GM23338 (cell line): ENCODE data around the gene SENP5. TPM values are rescaled to one million over a fixed set of nuclear protein-coding genes. Genes with fewer than 3 reads are reported as not detected.

ENCODE experiments used
- ATAC-seq: fragments of 200-7000 bp; cut with Tn5 transposase; 3 replicates; pipeline ENCODE4 v1.9.1; 2020
- DNase-seq: peaks from one replicate; pipeline ENCODE4 v3.0.0-alpha.2; 2015; ENCODE audit warnings: low spot score
- H2AFZ ChIP-seq: fragments of 200-600 bp; sonication (generic); 2 replicates; pipeline ENCODE4 v1.8.0; 2016; ENCODE audit warnings: antibody characterized with exemption, mild to moderate bottlenecking, moderate library complexity
- H3F3A ChIP-seq: fragments of 200-600 bp; sonication (generic); replicated peaks from 2 replicates; pipeline ENCODE4 v1.8.0; 2017; ENCODE audit warnings: antibody characterized with exemption, mixed run types, low read depth
- H3K27ac ChIP-seq: fragments of 200-600 bp; sonication (generic); 2 replicates; pipeline ENCODE4 v1.6.1; 2016; ENCODE audit warnings: low read depth
- H3K27me3 ChIP-seq: fragments of 200-600 bp; sonication (generic); 2 replicates; pipeline ENCODE4 v1.8.0; 2016; ENCODE audit warnings: mild to moderate bottlenecking, mixed run types, moderate library complexity; ENCODE audit not compliant: insufficient read depth
- H3K36me3 ChIP-seq: fragments of 200-600 bp; sonication (generic); 2 replicates; pipeline ENCODE4 v1.8.0; 2016; ENCODE audit warnings: mild to moderate bottlenecking; ENCODE audit not compliant: insufficient read depth
- H3K4me1 ChIP-seq: fragments of 200-600 bp; sonication (generic); 2 replicates; pipeline ENCODE4 v1.8.0; 2016; ENCODE audit warnings: mild to moderate bottlenecking, moderate library complexity; ENCODE audit not compliant: insufficient read depth
- H3K4me2 ChIP-seq: fragments of 200-600 bp; sonication (generic); 2 replicates; pipeline ENCODE4 v1.7.1; 2017; ENCODE audit warnings: mixed run types
- H3K4me3 ChIP-seq: fragments of 200-600 bp; sonication (generic); 2 replicates; pipeline ENCODE4 v1.6.1; 2016; ENCODE audit warnings: mixed run types
- H3K79me2 ChIP-seq: fragments of 200-600 bp; sonication (generic); replicated peaks from 2 replicates; pipeline ENCODE4 v1.8.0; 2017; ENCODE audit warnings: mild to moderate bottlenecking; ENCODE audit not compliant: insufficient read depth
- H3K9me2 ChIP-seq: fragments of 200-600 bp; sonication (generic); 2 replicates; pipeline ENCODE4 v1.8.0; 2017; ENCODE audit not compliant: insufficient read depth
- H4K20me1 ChIP-seq: fragments of 200-600 bp; sonication (generic); replicated peaks from 2 replicates; pipeline ENCODE4 v1.8.0; 2017; ENCODE audit warnings: mild to moderate bottlenecking; ENCODE audit not compliant: insufficient read depth
- H3K27ac Mint-ChIP-seq: 2 replicates; pipeline ENCODE4 v1.8.0; 2020; ENCODE audit warnings: inconsistent platforms, mild to moderate bottlenecking, moderate library complexity, mixed read lengths
- H3K27me3 Mint-ChIP-seq: 3 replicates; pipeline ENCODE4 v1.8.0; 2022; ENCODE audit warnings: low read depth, mild to moderate bottlenecking, moderate library complexity, mixed read lengths, inconsistent platforms; ENCODE audit not compliant: insufficient read depth, poor library complexity
- H3K36me3 Mint-ChIP-seq: 3 replicates; pipeline ENCODE4 v1.8.0; 2021; ENCODE audit warnings: low read depth, mild to moderate bottlenecking, inconsistent platforms, moderate library complexity, mixed read lengths
- H3K4me1 Mint-ChIP-seq: 3 replicates; pipeline ENCODE4 v1.8.0; 2020; ENCODE audit warnings: mild to moderate bottlenecking, inconsistent platforms, mixed read lengths
- H3K4me3 Mint-ChIP-seq: 3 replicates; pipeline ENCODE4 v1.8.0; 2021; ENCODE audit warnings: moderate library complexity, mild to moderate bottlenecking, inconsistent platforms, mixed read lengths
- H3K9me3 Mint-ChIP-seq: 3 replicates; pipeline ENCODE4 v1.8.0; 2020; ENCODE audit warnings: moderate library complexity, mild to moderate bottlenecking, inconsistent platforms, mixed read lengths
- CREB1 ChIP-seq: fragments of 250-450 bp; sonication (Bioruptor Pico); IDR thresholded peaks from 2 replicates; pipeline ENCODE4 v1.5.0; 2020; ENCODE audit warnings: low read depth, mild to moderate bottlenecking, moderate library complexity
- CTCF ChIP-seq, 2 experiments: fragments of 200-600 bp in 1 of 2; sonication (generic) in 1 of 2; conservative IDR thresholded peaks; 2 replicates each; pipeline versions ENCODE4 v1.5.1 to v1.6.1; 2016 to 2017; ENCODE audit warnings: antibody characterized with exemption in 2 of 2, low read depth in 2 of 2, mild to moderate bottlenecking in 2 of 2, moderate library complexity in 1 of 2
- ETS1 ChIP-seq: IDR thresholded peaks from 2 replicates; pipeline ENCODE4 v1.6.1; 2016; ENCODE audit warnings: antibody characterized with exemption
- EZH2 ChIP-seq: fragments of 200-600 bp; sonication (generic); IDR thresholded peaks from one replicate; pipeline ENCODE4 v1.8.0; 2017; ENCODE audit warnings: antibody characterized with exemption, mild to moderate bottlenecking, low read depth; ENCODE audit not compliant: unreplicated experiment
- EZH2phosphoT487 ChIP-seq: fragments of 200-600 bp; sonication (generic); IDR thresholded peaks from one replicate; pipeline ENCODE4 v1.8.1; 2018; ENCODE audit warnings: antibody characterized with exemption; ENCODE audit not compliant: unreplicated experiment
- JUNB ChIP-seq: IDR thresholded peaks from one replicate; pipeline ENCODE4 v1.6.1; 2016; ENCODE audit warnings: antibody characterized with exemption; ENCODE audit not compliant: unreplicated experiment
- NANOG ChIP-seq: IDR thresholded peaks from 2 replicates; pipeline ENCODE4 v1.6.1; 2016; ENCODE audit warnings: antibody characterized with exemption, borderline replicate concordance
- POLR2AphosphoS5 ChIP-seq: IDR thresholded peaks from 2 replicates; pipeline ENCODE4 v1.6.1; 2016; ENCODE audit warnings: antibody characterized with exemption, low read depth
- REST ChIP-seq: IDR thresholded peaks from one replicate; pipeline ENCODE4 v1.6.1; 2018; ENCODE audit warnings: antibody characterized with exemption; ENCODE audit not compliant: unreplicated experiment
- STAT1 ChIP-seq: IDR thresholded peaks from one replicate; pipeline ENCODE4 v1.6.1; 2016; ENCODE audit warnings: antibody characterized with exemption; ENCODE audit not compliant: unreplicated experiment
- ZNF331 ChIP-seq: fragments of 250-450 bp; sonication (Bioruptor Pico); IDR thresholded peaks from 2 replicates; pipeline ENCODE4 v1.5.0; 2020; ENCODE audit warnings: low read depth, mild to moderate bottlenecking, moderate library complexity
- polyA plus RNA-seq: library from polyadenylated mRNA; unstranded; fragments of >200 nt; fragmentation: Nextera tagmentation; extraction: Ambion mirVana; gene quantifications from 2 replicates; pipeline ENCODE4 v1.2.1, GENCODE V29; 2016
- total RNA-seq: library from RNA; depleted of rRNA; stranded (reverse); fragments of >200 nt; shearing (Covaris generic); gene quantifications from 2 replicates; pipeline ENCODE4 v1.2.3, GENCODE V29; 2014

Gene SENP5
- total and polyA plus RNA-seq, 2 experiments from 2014 or later = 12.2 to 34.3 TPM

GRCh38 chr3:196901768-196902167 lies 34.0 kb downstream of the SENP5 start (continued):
- no peak for TF ChIP-seq NANOG
- no peak for TF ChIP-seq CREB1
- TF ChIP-seq STAT1 = no peak
- TF ChIP-seq ETS1 = no peak
- TF ChIP-seq POLR2AphosphoS5 = no peak
- no peak for TF ChIP-seq EZH2
- TF ChIP-seq EZH2phosphoT487 = no peak

GRCh38 chr3:196902296-196902695 lies 34.6 kb downstream of the SENP5 start:
- no peaks in the 10 kb centered on the region for H3K9me3 Mint-ChIP-seq
- H3K36me3 Mint-ChIP-seq = peaks cover 51% of the 10 kb centered on the region
- no peaks in the 10 kb centered on the region for H3K27me3 ChIP-seq
- no peaks in the 10 kb centered on the region for H3K4me1 Mint-ChIP-seq
- H2AFZ ChIP-seq = no peak overlapping the region
- H3K4me3 ChIP-seq = no peak overlapping the region
- no peak overlapping the region for H3K4me2 ChIP-seq
- DNase-seq (no peak), ATAC-seq (no peak)
- H4K20me1 ChIP-seq = no peaks in the 10 kb centered on the region
- H3K9me2 ChIP-seq = no peaks in the 10 kb centered on the region
- H3K79me2 ChIP-seq = peaks cover 7% of the 10 kb centered on the region; the same call in 1 of the 2 replicates
- H3K4me1 ChIP-seq = no peaks in the 10 kb centered on the region
- H3K27ac Mint-ChIP-seq = no peak overlapping the region
- H3K27ac ChIP-seq = no peak overlapping the region
- peaks cover 11% of the 10 kb centered on the region for H3K36me3 ChIP-seq
- TF ChIP-seq CREB1 (no peak), ZNF331 (CRISPR knock-in tag) (no peak), CTCF (conservative IDR thresholded peaks at IDR 0.05; ENCODE audit: low read depth in 2 of 2) (no peak)
- peaks cover 7% of the 10 kb centered on the region for H3K27me3 Mint-ChIP-seq
- H3F3A ChIP-seq = no peaks in the 10 kb centered on the region
- no peak overlapping the region for H3K4me3 Mint-ChIP-seq

GRCh38 chr3:196903740-196904139 lies 36.0 kb downstream of the SENP5 start:
- no peak for TF ChIP-seq STAT1
- no peak for TF ChIP-seq JUNB
- no peak for TF ChIP-seq EZH2phosphoT487
- TF ChIP-seq EZH2 = no peak
- TF ChIP-seq NANOG = no peak
- no peak for TF ChIP-seq CTCF (conservative IDR thresholded peaks at IDR 0.05; ENCODE audit: low read depth in 2 of 2)
- TF ChIP-seq ZNF331 (CRISPR knock-in tag) = no peak
- no peak for TF ChIP-seq ETS1
- TF ChIP-seq REST = no peak
- Mint-ChIP-seq H3K36me3 (peaks cover 55% of the 10 kb centered on the region), H3K4me3 (no peak overlapping the region), H3K27me3 (peaks cover 5% of the 10 kb centered on the region), H3K4me1 (no peaks in the 10 kb centered on the region), H3K27ac (no peak overlapping the region), H3K9me3 (no peaks in the 10 kb centered on the region)
- H3K36me3 ChIP-seq = peaks cover 11% of the 10 kb centered on the region
- H3K4me3 ChIP-seq = no peak overlapping the region
- DNase-seq = no peak
- H3K27ac ChIP-seq = no peak overlapping the region
- ATAC-seq = no peak
- H3K4me2 ChIP-seq = no peak overlapping the region
- H3K79me2 ChIP-seq = no peaks in the 10 kb centered on the region
- H4K20me1 ChIP-seq = no peaks in the 10 kb centered on the region
- no peaks in the 10 kb centered on the region for H3K27me3 ChIP-seq
- H2AFZ ChIP-seq = no peak overlapping the region
- H3F3A ChIP-seq = no peaks in the 10 kb centered on the region
- no peaks in the 10 kb centered on the region for H3K9me2 ChIP-seq
- no peaks in the 10 kb centered on the region for H3K4me1 ChIP-seq
